C4-2B (cell line): ENCODE measurements around the gene UCHL3.

ENCODE experiments used
- H3K27ac ChIP-seq: fragments of 450-650 bp; 2 replicates; pipeline ENCODE4 v1.5.1; 2017
- CTCF ChIP-seq: fragments of 450-650 bp; conservative IDR thresholded peaks from 2 replicates; pipeline ENCODE4 v1.5.1; 2017; ENCODE audit warnings: mild to moderate bottlenecking
- ZFX ChIP-seq: fragments of 450-650 bp; IDR thresholded peaks from 2 replicates; pipeline ENCODE4 v1.6.1; 2017

UCHL3 gene

GRCh38 chr13:75549262-75550158 is at the start of gene UCHL3:
Gene UCHL3 (plus strand): TSS chr13:75549791. CDS start chr13:75549821, 30 bp downstream.
- peak within 1 kb of the TSS; percentile 79 for H3K27ac ChIP-seq
- no peak for TF ChIP-seq ZFX
- TF ChIP-seq CTCF, result peak; percentile 83

DNA sequence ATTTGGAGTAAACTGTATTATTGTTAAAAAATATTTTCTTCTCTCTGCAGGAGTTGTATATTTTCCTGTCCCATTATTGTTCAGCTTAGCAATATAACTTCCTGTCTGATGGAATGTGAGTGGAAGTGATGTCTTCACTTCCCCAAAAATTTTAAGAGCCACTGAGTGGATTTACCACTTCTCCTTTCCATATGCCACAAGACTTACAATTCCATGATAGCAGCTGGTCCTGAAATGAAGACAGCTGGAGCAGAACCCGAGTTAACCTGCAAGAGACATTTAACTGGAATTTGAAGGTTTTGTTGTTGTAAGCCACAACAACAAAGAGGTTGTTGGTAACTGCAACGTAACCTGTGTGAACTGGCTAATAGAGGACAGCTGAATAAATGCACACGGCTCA is 44.3 kb upstream of the UCHL3 start:
- H3K27ac ChIP-seq, result no peak overlapping the region

GRCh38 chr13:75506018-75506417 is 43.6 kb upstream of the UCHL3 start:
- TF ChIP-seq CTCF (no peak), ZFX (no peak)

More for the DNA sequence above, 44.3 kb upstream of the UCHL3 start:
- TF ChIP-seq CTCF (no peak), ZFX (no peak)

DNA sequence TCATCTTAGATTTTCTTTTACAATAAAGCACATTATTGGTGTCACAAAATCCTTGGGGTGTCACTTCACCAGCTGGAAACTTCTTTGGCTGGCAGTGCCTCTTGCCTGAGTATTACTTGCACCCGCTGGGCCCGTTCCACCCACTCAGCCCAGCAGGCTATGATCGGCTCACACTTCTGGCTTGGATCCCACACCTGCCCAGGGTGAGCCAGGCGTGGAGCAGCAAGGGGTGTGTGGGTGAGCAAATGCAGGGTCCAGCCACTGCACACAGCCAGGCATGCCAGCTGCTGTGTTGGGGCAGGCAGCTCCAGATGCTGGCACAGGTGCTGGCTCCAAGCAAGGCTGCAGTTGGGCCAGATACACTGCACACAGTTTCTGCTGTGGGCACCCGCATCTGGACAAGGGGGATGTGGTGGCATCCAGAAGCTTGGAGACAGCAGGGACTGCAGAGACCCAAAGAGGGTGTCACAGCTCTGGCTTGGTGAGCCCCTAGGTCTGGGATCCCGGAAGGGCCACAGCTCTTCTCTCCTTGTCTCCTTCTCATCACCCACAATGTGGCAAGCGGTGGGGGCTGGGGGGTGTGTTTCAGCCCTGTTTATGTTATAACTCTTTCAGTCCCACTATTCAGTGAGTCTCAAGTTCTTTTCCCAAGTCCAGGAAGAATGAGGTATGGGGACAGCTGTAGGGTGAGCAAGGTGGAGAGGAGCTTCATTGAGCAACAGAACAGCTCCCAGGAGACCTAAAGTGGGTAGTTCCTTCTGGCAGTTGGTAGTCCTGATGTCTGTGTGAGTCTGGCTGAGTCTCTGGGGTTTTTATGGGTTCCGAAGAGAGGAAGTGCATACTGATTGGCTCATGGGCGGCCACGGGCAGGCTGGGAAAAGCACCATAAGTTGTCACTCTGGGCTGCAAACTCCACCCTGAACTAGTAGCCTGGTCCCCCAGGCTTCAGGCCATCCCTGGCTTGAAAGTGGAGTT is 42.3 kb upstream of the UCHL3 start:
- no peak overlapping the region for H3K27ac ChIP-seq
- TF ChIP-seq CTCF (no peak), ZFX (no peak)

More at GRCh38 chr13:75506018-75506417, 43.6 kb upstream of the UCHL3 start:
- no peak overlapping the region for H3K27ac ChIP-seq

DNA sequence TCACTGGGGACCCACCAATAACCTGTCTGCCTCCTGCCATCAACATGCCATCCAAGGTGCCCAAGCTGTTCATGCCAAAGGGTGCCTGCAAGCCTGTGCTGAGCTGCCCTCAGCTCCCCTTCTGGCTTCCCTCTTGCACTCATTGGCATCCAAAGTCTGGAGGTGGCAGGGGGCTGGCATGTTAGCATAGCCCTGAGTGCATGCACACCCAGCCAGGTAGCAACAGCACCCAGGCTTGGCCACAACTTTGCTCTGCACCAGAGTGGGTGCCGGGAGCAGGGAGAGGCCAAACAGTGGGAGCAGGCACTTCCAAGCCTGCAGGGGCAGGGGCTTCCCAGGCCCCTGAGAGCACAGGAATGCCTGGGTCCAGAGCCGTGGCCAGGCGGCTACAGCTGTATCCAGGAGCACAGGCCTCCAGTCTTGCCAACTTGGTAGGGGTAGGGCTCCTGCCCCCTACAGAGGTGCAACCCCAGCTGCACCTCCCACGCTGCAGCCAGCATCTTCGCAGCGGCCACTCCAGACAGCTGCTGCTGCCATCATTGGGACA is 41.5 kb upstream of the UCHL3 start:
- H3K27ac ChIP-seq, result no peak overlapping the region
- TF ChIP-seq CTCF (no peak), ZFX (no peak)

DNA sequence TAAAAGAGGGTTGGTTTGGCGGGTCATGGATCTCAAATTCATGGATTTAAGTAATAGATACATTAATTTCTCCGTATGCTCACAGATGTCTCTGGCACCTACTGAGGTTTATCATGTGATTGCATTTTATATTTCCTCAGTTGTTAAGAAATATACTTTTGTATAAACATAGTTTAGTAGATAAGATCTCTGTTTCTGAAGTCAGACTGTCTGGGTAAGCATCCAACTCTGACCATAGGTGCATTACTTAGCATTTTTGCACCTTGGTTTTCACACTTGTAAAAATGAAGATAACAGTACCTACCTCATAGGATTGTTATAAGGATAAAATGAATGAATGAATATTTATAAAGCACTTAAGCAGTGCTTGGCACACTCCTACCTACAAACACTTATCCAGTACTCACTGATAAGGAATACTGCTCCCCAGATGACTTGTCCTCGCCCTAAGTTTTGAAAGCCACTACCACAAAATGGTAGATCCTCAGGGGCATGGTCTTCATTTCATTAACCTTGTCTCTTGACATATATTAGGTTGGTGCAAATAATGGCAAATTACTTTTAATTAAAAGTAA is 38.5 kb upstream of the UCHL3 start:
- no peak for TF ChIP-seq ZFX
- 0 out of 2 replicates have a peak, but pooled peaks have one; percentile 1 for TF ChIP-seq CTCF

More for the DNA sequence above, 38.5 kb upstream of the UCHL3 start:
- no peak overlapping the region for H3K27ac ChIP-seq
